ENCODE data around the gene ACP2. TPM values are rescaled to one million over a fixed set of nuclear protein-coding genes. Genes with fewer than 3 reads are reported as not detected.

Gene ACP2
- polyA plus RNA-seq, 1 of the 3 experiments (the other 2 are of a cell fraction), result 17.5 TPM

GRCh38 chr11:47261291-47261800, 12.7 kb upstream of the ACP2 start:
- no peak overlapping the region for H3K9ac ChIP-seq
- H3K4me1 ChIP-seq (ENCODE audit: control insufficient read depth in 1 of 2, insufficient read depth in 2 of 2, low read depth in 1 of 2, low read length in 1 of 2), result peaks cover 13 to 23% of the 10 kb centered on the region in 2 experiments; a peak in 3 of 4 replicates
- no peak overlapping the region for H2AFZ ChIP-seq (ENCODE audit: low read depth)
- H3K4me2 ChIP-seq, result no peak overlapping the region
- no peaks in the 10 kb centered on the region for H3K79me2 ChIP-seq (ENCODE audit: insufficient read depth)
- no peaks in the 10 kb centered on the region for H4K20me1 ChIP-seq (ENCODE audit: insufficient read depth)
- H3K9me3 ChIP-seq, result no peaks in the 10 kb centered on the region
- POLR2A ChIA-PET, result interaction anchor here (1.3 kb wide), 1 partner anchor 13 kb away, joined by 3 read pairs; the partner anchor contains the start of gene ACP2
- no peaks in the 10 kb centered on the region for H3K9me2 ChIP-seq
- DNase-seq, result no peak
- WGBS (ENCODE audit: low lambda C conversion rate), result 91% methylated on average over 19 of the region's 22 CpGs
- H3F3A ChIP-seq (replicated peaks; ENCODE audit: insufficient read depth), result peaks cover 8% of the 10 kb centered on the region
- TF ChIP-seq NFIC (IDR thresholded peaks at IDR 0.05; ENCODE audit: borderline replicate concordance) (no peak), ELF1 (IDR thresholded peaks at IDR 0.05) (no peak), EP300 (IDR thresholded peaks at IDR 0.05; ENCODE audit: borderline replicate concordance in 1 of 2, low read depth in 1 of 2, low read length in 1 of 2) (no peak), FOXJ3 (CRISPR knock-in tag; IDR thresholded peaks at IDR 0.05) (no peak), TAF1 (IDR thresholded peaks at IDR 0.05; ENCODE audit: borderline replicate concordance, low read depth, low read length) (no peak), RXRA (IDR thresholded peaks at IDR 0.05; ENCODE audit: borderline replicate concordance, low read depth) (no peak)
- TF ChIP-seq, protein P1, sequence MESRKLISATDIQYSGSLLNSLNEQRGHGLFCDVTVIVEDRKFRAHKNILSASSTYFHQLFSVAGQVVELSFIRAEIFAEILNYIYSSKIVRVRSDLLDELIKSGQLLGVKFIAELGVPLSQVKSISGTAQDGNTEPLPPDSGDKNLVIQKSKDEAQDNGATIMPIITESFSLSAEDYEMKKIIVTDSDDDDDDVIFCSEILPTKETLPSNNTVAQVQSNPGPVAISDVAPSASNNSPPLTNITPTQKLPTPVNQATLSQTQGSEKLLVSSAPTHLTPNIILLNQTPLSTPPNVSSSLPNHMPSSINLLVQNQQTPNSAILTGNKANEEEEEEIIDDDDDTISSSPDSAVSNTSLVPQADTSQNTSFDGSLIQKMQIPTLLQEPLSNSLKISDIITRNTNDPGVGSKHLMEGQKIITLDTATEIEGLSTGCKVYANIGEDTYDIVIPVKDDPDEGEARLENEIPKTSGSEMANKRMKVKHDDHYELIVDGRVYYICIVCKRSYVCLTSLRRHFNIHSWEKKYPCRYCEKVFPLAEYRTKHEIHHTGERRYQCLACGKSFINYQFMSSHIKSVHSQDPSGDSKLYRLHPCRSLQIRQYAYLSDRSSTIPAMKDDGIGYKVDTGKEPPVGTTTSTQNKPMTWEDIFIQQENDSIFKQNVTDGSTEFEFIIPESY (IDR thresholded peaks at IDR 0.05; ENCODE audit: borderline replicate concordance, low read depth), result no peak
- H3K36me3 ChIP-seq (replicated peaks in 1 of 2; ENCODE audit: control insufficient read depth in 1 of 2, insufficient read depth in 2 of 2, low read length in 1 of 2), result no peaks in the 10 kb centered on the region
- H3K27me3 ChIP-seq (ENCODE audit: insufficient read depth), result no peaks in the 10 kb centered on the region
- CTCF ChIA-PET, result interaction anchor here (1.5 to 5.8 kb wide), 3 partner anchors 10 to 88 kb away, joined by 5 to 78 read pairs (median 28); partner anchors contain the start of gene ARFGAP2
- no peak overlapping the region for H3K27ac ChIP-seq (ENCODE audit: low read depth in 2 of 2, low read length in 1 of 2)
- no peak overlapping the region for H3K4me3 ChIP-seq (ENCODE audit: low read depth in 2 of 2, low read length in 1 of 2)

DNA sequence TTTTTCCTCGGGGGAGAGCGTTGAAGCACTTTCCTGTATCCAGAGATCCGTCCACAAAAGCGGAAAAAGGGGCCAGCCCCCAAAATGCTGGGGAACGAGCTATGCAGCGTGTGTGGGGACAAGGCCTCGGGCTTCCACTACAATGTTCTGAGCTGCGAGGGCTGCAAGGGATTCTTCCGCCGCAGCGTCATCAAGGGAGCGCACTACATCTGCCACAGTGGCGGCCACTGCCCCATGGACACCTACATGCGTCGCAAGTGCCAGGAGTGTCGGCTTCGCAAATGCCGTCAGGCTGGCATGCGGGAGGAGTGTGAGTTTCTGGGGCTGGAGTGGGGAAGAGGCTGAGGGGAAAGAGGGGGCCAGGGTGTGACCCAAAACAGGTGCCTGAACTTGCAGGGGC, 11.8 kb upstream of the ACP2 start:
- H2AFZ ChIP-seq (ENCODE audit: low read depth), result no peak overlapping the region
- H3K9me3 ChIP-seq, result no peaks in the 10 kb centered on the region
- H3K4me2 ChIP-seq, result no peak overlapping the region
- H3K36me3 ChIP-seq (replicated peaks in 1 of 2; ENCODE audit: control insufficient read depth in 1 of 2, insufficient read depth in 2 of 2, low read length in 1 of 2), result no peaks in the 10 kb centered on the region
- ChIA-PET POLR2A (interaction anchor here (1.8 kb wide), 1 partner anchor 73 kb away, joined by 11 read pairs; the partner anchor contains the start of gene PACSIN3), CTCF (interaction anchor here (0.9 to 5.8 kb wide), 13 partner anchors 8 to 107 kb away, joined by 3 to 78 read pairs (median 10); partner anchors contain the start of genes ACP2 and ARFGAP2)
- TF ChIP-seq EZH2phosphoT487 (IDR thresholded peaks at IDR 0.05; ENCODE audit: borderline replicate concordance, low read depth) (no peak), EP300 (IDR thresholded peaks at IDR 0.05; ENCODE audit: borderline replicate concordance in 1 of 2, low read depth in 1 of 2, low read length in 1 of 2) (no peak), IRF3 (IDR thresholded peaks at IDR 0.05; ENCODE audit: low read depth, low read length) (no peak), MAX (IDR thresholded peaks at IDR 0.05; ENCODE audit: low read depth) (no peak), MXI1 (IDR thresholded peaks at IDR 0.05; ENCODE audit: low read depth, low read length) (no peak), SIN3A (IDR thresholded peaks at IDR 0.05; ENCODE audit: borderline replicate concordance, low read depth, low read length) (no peak), NRF1 (IDR thresholded peaks at IDR 0.05; ENCODE audit: low read depth, low read length) (no peak)
- peaks cover 13 to 17% of the 10 kb centered on the region in 2 experiments; a peak in 3 of 4 replicates for H3K4me1 ChIP-seq (ENCODE audit: control insufficient read depth in 1 of 2, insufficient read depth in 2 of 2, low read depth in 1 of 2, low read length in 1 of 2)
- H3K27ac ChIP-seq (ENCODE audit: low read depth in 2 of 2, low read length in 1 of 2), result no peak overlapping the region
- 88% methylated on average over 19 of the region's 19 CpGs for WGBS (ENCODE audit: low lambda C conversion rate)
- no peak overlapping the region for H3K4me3 ChIP-seq (ENCODE audit: low read depth in 2 of 2, low read length in 1 of 2)
- H3F3A ChIP-seq (replicated peaks; ENCODE audit: insufficient read depth), result peaks cover 1% of the 10 kb centered on the region
- no peaks in the 10 kb centered on the region for H3K79me2 ChIP-seq (ENCODE audit: insufficient read depth)
- H4K20me1 ChIP-seq (ENCODE audit: insufficient read depth), result no peaks in the 10 kb centered on the region
- no peak for DNase-seq
- H3K9ac ChIP-seq, result no peak overlapping the region
- no peaks in the 10 kb centered on the region for H3K27me3 ChIP-seq (ENCODE audit: insufficient read depth)
- no peaks in the 10 kb centered on the region for H3K9me2 ChIP-seq

Data from SK-N-SH (cell line).